ENCODE measurements around the gene PIK3CB. TPM values are rescaled to one million over a fixed set of nuclear protein-coding genes. Genes with fewer than 3 reads are reported as not detected.

Gene PIK3CB
- polyA plus RNA-seq, 1 of the 3 experiments (the other 2 are of a cell fraction), result 6.8 TPM

DNA sequence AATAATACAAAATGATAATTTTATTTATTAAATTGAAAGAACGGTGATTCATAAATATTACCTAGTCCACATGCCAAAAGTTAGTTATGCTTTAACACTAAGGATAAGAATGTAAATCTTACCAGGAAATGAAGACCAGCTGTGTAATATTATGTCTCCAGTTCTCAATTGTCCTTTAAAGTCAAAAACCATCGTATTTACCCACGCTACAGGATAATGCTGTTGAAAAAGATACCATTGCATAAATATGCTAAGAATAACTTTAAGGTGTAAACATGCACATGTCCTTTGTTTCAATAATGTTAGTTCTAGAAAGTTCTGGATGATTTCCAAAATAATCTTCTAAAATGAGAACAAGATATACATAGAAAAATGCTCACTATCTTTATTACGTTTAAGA lies 122.6 kb downstream of the PIK3CB start:
- ChIA-PET POLR2A (no interaction called here), CTCF (no interaction called here)
- H3K36me3 ChIP-seq (replicated peaks in 1 of 2; ENCODE audit: control insufficient read depth in 1 of 2, insufficient read depth in 2 of 2, low read length in 1 of 2), result peaks cover 0 to 14% of the 10 kb centered on the region in 2 experiments
- no peaks in the 10 kb centered on the region for H3K27me3 ChIP-seq (ENCODE audit: insufficient read depth)
- H4K20me1 ChIP-seq (ENCODE audit: insufficient read depth), result no peaks in the 10 kb centered on the region
- H3K4me3 ChIP-seq (ENCODE audit: low read depth in 2 of 2, low read length in 1 of 2), result no peak overlapping the region
- no peaks in the 10 kb centered on the region for H3K9me3 ChIP-seq
- no peak for DNase-seq
- no peaks in the 10 kb centered on the region for H3F3A ChIP-seq (replicated peaks; ENCODE audit: insufficient read depth)
- H3K9me2 ChIP-seq, result no peaks in the 10 kb centered on the region
- TF ChIP-seq JUND (IDR thresholded peaks at IDR 0.05) (no peak), MEF2A (IDR thresholded peaks at IDR 0.05; ENCODE audit: borderline replicate concordance, low read depth) (no peak), SIN3A (IDR thresholded peaks at IDR 0.05; ENCODE audit: borderline replicate concordance, low read depth, low read length) (no peak), RFX5 (IDR thresholded peaks at IDR 0.05; ENCODE audit: low read length) (no peak), MXI1 (IDR thresholded peaks at IDR 0.05; ENCODE audit: low read depth, low read length) (no peak), TCF12 (IDR thresholded peaks at IDR 0.05) (no peak), EZH2phosphoT487 (IDR thresholded peaks at IDR 0.05; ENCODE audit: borderline replicate concordance, low read depth) (no peak), SMC3 (IDR thresholded peaks at IDR 0.05; ENCODE audit: low read depth, low read length) (no peak), FOSL2 (IDR thresholded peaks at IDR 0.05; ENCODE audit: borderline replicate concordance, low read depth) (no peak), EP300 (IDR thresholded peaks at IDR 0.05; ENCODE audit: borderline replicate concordance in 1 of 2, low read depth in 1 of 2, low read length in 1 of 2) (no peak), RCOR1 (IDR thresholded peaks at IDR 0.05; ENCODE audit: low read length) (no peak), RAD21 (IDR thresholded peaks at IDR 0.05; ENCODE audit: low read length) (no peak), CHD2 (IDR thresholded peaks at IDR 0.05; ENCODE audit: low read length, partially characterized antibody) (no peak)
- TF ChIP-seq, protein P1, sequence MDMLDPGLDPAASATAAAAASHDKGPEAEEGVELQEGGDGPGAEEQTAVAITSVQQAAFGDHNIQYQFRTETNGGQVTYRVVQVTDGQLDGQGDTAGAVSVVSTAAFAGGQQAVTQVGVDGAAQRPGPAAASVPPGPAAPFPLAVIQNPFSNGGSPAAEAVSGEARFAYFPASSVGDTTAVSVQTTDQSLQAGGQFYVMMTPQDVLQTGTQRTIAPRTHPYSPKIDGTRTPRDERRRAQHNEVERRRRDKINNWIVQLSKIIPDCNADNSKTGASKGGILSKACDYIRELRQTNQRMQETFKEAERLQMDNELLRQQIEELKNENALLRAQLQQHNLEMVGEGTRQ (IDR thresholded peaks at IDR 0.05; ENCODE audit: borderline replicate concordance, low read depth, low read length), result no peak
- TF ChIP-seq, protein P2, sequence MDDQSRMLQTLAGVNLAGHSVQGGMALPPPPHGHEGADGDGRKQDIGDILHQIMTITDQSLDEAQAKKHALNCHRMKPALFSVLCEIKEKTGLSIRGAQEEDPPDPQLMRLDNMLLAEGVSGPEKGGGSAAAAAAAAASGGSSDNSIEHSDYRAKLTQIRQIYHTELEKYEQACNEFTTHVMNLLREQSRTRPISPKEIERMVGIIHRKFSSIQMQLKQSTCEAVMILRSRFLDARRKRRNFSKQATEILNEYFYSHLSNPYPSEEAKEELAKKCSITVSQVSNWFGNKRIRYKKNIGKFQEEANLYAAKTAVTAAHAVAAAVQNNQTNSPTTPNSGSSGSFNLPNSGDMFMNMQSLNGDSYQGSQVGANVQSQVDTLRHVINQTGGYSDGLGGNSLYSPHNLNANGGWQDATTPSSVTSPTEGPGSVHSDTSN (IDR thresholded peaks at IDR 0.05), result no peak
- TF ChIP-seq, protein P3, sequence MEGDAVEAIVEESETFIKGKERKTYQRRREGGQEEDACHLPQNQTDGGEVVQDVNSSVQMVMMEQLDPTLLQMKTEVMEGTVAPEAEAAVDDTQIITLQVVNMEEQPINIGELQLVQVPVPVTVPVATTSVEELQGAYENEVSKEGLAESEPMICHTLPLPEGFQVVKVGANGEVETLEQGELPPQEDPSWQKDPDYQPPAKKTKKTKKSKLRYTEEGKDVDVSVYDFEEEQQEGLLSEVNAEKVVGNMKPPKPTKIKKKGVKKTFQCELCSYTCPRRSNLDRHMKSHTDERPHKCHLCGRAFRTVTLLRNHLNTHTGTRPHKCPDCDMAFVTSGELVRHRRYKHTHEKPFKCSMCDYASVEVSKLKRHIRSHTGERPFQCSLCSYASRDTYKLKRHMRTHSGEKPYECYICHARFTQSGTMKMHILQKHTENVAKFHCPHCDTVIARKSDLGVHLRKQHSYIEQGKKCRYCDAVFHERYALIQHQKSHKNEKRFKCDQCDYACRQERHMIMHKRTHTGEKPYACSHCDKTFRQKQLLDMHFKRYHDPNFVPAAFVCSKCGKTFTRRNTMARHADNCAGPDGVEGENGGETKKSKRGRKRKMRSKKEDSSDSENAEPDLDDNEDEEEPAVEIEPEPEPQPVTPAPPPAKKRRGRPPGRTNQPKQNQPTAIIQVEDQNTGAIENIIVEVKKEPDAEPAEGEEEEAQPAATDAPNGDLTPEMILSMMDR (IDR thresholded peaks at IDR 0.05), result no peak
- TF ChIP-seq, protein P4, sequence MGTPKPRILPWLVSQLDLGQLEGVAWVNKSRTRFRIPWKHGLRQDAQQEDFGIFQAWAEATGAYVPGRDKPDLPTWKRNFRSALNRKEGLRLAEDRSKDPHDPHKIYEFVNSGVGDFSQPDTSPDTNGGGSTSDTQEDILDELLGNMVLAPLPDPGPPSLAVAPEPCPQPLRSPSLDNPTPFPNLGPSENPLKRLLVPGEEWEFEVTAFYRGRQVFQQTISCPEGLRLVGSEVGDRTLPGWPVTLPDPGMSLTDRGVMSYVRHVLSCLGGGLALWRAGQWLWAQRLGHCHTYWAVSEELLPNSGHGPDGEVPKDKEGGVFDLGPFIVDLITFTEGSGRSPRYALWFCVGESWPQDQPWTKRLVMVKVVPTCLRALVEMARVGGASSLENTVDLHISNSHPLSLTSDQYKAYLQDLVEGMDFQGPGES (IDR thresholded peaks at IDR 0.05; ENCODE audit: low read depth, low read length), result no peak
- TF ChIP-seq, protein P5, sequence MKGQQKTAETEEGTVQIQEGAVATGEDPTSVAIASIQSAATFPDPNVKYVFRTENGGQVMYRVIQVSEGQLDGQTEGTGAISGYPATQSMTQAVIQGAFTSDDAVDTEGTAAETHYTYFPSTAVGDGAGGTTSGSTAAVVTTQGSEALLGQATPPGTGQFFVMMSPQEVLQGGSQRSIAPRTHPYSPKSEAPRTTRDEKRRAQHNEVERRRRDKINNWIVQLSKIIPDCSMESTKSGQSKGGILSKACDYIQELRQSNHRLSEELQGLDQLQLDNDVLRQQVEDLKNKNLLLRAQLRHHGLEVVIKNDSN (IDR thresholded peaks at IDR 0.05; ENCODE audit: borderline replicate concordance, low read depth), result no peak
- TF ChIP-seq, protein P6, sequence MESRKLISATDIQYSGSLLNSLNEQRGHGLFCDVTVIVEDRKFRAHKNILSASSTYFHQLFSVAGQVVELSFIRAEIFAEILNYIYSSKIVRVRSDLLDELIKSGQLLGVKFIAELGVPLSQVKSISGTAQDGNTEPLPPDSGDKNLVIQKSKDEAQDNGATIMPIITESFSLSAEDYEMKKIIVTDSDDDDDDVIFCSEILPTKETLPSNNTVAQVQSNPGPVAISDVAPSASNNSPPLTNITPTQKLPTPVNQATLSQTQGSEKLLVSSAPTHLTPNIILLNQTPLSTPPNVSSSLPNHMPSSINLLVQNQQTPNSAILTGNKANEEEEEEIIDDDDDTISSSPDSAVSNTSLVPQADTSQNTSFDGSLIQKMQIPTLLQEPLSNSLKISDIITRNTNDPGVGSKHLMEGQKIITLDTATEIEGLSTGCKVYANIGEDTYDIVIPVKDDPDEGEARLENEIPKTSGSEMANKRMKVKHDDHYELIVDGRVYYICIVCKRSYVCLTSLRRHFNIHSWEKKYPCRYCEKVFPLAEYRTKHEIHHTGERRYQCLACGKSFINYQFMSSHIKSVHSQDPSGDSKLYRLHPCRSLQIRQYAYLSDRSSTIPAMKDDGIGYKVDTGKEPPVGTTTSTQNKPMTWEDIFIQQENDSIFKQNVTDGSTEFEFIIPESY (IDR thresholded peaks at IDR 0.05; ENCODE audit: borderline replicate concordance, low read depth), result no peak
- 95% methylated on average over 4 of the region's 4 CpGs for WGBS (ENCODE audit: low lambda C conversion rate)
- H3K9ac ChIP-seq, result no peak overlapping the region
- no peaks in the 10 kb centered on the region for H3K79me2 ChIP-seq (ENCODE audit: insufficient read depth)
- no peaks in the 10 kb centered on the region for H3K4me1 ChIP-seq (ENCODE audit: control insufficient read depth in 1 of 2, insufficient read depth in 2 of 2, low read depth in 1 of 2, low read length in 1 of 2)
- H3K27ac ChIP-seq (ENCODE audit: low read depth in 2 of 2, low read length in 1 of 2), result no peak overlapping the region
- H2AFZ ChIP-seq (ENCODE audit: low read depth), result no peak overlapping the region; the same call in 1 of the 2 replicates
- H3K4me2 ChIP-seq, result no peak overlapping the region
